GM19023 (cell line): ENCODE data around the gene OR2J3.
"Not testable (repeated sequence)": the region's sequence is repeated elsewhere in the genome, so short reads cannot be mapped to it uniquely, and the experiment has no call there.

Source experiments
- ATAC-seq: cut with Tn5 transposase; IDR thresholded peaks from one replicate; pipeline ENCODE4 v1.9.1; 2021; ENCODE audit warnings: mild to moderate bottlenecking, moderate library complexity; ENCODE audit not compliant: unreplicated experiment

The OR2J3 gene

DNA sequence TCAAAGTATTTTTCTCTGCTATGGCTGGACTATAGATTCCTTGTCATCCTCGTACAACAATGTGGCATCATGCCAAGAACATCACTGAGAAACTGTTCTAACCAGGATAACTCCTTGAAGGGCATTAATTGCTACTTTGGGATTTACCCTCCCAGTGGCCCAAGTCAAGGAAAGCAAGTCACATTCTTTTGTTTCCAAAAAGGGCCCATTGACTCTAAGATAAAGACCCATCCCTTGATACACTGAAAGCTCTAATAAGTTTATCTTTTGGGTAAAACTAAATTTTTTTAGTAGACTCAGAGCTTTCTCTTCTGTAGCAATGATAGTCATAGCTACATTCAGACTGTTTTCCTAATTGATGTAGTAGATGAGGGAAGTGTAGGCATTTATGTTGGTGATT, at the start of gene OR2J3:
TSS of gene OR2J3 (plus strand) at position 301 of the 400 bp plus-strand sequence. CDS start 3,833 bp downstream, outside the sequence.
- no peak for ATAC-seq

DNA sequence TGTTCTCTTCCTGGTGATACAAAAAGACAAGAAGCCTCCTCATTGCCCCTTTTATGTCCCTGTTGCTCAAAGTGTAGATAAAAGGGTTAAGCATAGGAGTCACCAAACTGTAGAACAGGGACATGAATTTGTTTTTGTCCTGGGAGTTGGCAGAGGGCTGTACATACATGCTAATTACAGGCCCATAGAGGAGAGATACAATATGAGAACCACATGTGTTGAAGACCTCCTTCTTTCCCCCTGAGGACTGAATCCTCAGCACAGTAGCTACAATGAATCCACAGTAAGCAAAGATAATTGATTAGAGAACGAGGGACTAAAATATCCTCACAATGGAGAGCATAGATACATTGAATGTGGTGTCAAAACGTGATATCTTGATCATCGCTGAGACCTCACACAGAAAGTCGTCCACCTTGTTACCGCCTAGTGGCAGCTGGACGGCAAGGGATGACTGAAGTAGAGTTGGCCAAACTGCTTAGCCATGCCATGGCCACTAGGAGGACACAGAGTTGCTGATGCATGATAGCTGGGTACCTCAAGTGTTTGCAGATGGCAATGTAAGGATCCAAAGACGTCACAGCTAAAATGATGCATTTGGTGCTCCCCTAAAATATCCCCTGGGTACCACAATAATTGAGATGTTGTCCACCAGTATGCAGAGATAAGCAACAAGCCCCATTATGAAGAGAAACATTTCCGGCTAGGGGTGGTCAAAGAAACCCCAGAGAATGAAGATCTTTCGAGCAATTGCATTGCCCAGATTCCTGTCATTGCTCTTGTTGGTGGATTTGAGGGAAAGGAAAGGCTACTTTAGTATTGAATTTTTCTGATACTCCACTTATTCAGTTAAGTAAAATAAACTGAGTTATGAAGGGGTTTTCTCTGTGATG, 35.8 kb upstream of the OR2J3 start:
- ATAC-seq = no peak

DNA sequence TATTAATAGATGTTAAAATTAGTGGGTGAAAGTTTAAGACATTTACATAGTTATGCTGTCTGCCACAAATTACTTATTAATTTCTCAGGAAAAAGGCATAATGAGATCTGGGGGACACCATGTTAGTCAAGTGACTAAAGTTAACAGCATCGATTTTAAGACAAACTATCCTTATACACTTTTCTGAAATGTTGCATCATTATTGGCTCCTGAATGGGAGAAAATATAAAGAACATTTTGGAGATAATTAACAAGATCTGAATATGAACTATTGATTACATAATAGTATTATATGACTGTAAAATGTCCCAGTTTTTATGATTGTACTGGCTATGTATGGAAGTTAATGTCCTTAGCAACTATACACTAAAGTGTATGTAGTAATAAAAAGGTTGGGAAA, 28.7 kb upstream of the OR2J3 start:
- no peak for ATAC-seq

DNA sequence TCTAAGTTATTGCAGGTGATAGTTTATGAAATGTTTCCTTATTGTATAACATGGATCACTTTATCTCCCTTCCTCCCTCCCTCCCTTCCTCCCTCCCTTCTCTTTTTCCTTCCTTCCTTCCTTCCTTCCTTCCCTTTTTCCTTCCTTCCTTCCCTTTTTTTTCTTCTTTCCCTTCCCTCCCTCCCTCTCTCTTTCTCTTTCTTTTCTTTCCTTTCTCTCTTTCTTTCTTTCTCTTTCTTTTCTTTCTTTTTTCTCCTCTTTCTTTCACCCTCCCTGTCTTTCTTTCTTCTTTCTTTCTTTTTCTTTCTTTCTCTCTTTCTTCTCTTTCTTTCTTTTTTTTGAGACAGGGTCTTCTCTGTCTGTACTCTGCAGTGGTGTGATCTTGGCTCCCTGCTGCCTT, 26.5 kb upstream of the OR2J3 start:
- ATAC-seq = no peak

DNA sequence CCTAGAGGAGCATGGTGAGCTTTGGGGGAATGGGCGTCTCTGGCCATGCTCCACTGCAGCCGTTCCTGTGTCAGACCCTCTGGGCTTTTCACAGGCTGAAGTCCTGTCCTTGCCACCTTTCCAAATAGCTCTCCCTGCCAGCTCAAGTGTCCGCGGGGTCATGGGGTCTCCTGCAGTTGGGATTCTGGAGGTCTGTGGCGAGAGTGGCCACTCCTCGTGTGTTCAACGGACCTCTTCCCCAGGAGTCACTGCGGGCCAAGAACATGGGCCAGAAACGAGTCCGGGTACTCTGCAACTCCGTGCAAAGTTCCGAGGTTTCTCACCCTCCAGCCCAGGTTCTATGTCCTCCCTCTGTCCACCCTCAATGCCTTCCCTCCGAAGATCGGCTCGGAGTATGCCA, 25.4 kb upstream of the OR2J3 start:
- ATAC-seq = no peak

DNA sequence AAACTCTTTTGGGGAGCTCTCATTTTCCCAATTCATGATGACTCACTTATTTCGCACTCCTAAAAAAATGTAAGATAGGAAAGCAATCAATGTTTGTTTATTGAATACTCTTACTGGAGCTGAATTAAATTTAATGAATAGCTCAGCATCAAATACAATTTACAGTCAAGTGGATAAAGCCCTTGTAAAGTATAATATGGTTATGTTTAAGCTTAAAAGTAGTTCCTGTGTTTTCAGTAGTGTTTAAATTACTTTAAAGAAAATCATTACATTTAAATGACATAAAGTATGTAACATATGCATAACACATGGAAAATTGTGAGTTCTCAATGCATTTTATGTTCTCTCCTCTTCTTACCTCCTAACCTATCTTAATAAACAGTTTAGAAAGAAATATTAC, 20.6 kb upstream of the OR2J3 start, which contains the start of gene OR2B3:
TSS of gene OR2B3 (minus strand) at position 101 of the 400 bp plus-strand sequence. CDS start at position 36, 65 bp downstream.
- no peak for ATAC-seq

DNA sequence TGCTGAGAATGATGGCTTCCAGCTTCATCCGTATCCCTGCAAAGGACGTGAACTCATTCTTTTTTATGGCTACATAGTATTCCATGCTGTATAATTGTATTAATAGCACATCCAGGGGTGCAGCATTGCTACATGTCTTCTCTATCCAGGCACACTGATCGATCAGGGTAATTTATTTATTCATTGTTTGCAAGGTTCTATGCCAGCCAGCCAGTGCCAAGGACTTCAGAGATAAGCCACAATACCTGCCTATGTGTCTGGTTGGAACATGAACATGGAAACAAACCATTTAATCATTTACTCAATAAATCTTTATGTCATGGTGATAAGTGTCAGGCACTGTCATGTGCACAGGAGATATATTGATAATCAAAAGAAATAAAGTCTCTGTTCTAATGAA, 14.9 kb upstream of the OR2J3 start:
- no peak for ATAC-seq

DNA sequence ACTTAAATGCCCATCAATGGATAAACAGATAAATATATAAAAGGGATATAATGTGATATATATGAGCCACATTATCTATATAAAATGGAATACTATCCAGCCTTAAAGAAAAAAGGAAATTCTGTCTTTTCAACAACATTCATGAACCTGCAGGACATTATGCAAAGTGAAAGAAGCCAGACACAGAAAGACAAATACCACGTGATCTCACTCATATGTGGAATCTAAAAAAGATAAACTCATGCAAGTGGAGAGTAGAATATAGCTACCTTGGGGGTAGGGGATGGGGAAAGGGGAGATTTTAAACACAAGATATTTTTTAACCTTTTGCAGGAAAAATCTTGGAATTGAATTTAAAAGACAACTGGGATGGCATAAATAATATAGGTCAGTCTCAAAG, 10.1 kb upstream of the OR2J3 start:
- ATAC-seq = no peak

DNA sequence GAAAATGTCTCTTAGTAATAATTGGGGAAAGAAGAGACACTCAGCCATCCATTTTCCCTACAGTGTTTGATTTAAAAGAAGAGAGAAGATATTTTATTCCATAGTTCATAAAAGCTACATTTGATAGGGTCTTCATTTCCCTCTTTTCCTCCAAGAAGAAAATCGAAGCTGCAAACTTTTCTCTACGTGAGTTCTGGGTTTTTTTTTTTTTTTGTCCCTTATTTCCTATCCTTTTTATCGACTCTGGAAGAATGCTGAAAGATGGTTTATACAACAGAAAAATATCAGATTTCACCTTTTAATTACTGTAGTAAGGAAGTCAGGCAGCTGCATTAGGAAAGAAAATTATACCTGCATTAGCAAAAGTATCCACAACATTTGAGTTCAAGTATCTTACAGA, 8.7 kb upstream of the OR2J3 start, which contains the start of gene OR2J1:
TSS of gene OR2J1 (plus strand) at position 301 of the 400 bp plus-strand sequence. CDS start 1,453 bp downstream, outside the sequence.
- no peak for ATAC-seq

DNA sequence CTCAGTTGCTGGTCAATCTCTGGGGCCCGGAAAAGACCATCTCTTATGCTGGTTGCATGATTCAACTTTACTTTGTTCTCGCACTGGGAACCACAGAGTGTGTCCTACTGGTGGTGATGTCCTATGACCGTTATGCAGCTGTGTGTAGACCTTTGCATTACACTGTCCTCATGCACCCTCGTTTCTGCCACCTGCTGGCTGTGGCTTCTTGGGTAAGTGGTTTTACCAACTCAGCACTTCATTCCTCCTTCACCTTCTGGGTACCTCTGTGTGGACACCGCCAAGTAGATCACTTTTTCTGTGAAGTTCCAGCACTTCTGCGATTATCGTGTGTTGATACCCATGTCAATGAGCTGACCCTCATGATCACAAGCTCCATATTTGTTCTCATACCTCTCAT, 4.3 kb downstream of the OR2J3 start:
- ATAC-seq = no peak

DNA sequence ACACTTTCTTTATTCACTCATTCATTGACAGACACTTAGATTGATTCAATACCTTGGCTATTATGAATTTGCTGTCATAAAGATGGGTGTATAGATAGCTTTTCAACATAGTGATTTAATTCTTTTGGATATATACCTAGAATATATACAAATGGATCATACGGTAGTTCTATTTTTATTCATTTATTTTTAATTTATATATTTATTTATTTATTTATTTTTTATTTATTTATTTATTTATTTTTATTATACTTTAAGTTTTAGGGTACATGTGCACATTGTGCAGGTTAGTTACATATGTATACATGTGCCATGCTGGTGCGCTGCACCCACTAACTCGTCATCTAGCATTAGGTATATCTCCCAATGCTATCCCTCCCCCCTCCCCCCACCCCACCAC, 7.1 kb downstream of the OR2J3 start:
- ATAC-seq = not testable (repeated sequence)

DNA sequence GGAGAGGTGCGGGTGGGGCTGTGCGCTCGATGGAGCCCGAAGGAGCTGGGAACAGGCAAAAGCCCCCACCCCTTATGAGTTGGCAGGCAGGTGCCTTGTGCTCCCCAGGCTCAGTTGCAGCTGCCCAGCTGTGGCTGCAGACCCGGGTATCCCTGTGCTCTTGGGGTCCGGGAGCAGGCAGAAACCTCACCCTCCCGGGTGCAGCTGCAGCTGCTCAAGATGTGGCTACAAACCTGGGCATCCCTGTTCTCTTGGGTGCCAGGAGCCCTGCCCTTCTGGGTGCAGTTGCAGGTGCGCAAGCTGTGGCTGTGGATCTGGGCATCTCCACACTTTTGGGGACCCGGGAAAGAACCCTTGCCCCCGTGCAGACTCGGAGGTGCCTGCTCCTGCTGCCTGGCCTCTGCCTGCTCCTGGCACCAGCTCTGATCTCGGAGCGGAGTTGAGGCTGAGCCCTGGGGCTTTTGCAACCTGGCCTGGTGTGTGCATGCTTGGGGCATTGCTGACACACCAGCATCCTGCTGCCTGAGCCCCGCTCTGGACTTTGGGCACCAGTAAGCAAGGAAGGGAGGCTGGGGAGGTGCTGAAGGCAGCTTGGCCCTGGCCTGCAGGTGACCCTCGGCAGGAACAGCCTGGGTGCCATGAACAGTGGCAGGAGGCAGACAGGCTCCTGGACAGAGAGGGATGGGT, 21.6 kb downstream of the OR2J3 start:
- no peak for ATAC-seq

DNA sequence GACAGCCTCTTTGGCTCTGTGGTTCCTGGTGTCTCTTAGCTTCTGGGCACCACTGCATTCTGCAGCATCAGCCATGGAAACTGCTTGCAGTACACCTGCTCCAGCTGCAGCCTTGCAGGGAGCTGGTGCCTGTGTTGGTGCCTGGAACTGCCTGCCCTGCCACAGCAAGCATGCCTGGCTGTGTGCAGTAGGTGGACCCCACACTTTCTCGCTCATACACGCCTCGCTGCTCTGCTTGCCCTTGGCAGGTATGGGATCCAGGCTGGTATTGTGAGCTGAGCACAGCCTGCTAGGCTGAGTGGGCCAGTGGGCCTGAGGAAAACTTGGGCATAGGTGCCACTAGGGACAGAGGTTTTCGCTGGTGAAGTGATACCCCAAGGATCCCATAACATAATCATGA, 22.8 kb downstream of the OR2J3 start:
- no peak for ATAC-seq

DNA sequence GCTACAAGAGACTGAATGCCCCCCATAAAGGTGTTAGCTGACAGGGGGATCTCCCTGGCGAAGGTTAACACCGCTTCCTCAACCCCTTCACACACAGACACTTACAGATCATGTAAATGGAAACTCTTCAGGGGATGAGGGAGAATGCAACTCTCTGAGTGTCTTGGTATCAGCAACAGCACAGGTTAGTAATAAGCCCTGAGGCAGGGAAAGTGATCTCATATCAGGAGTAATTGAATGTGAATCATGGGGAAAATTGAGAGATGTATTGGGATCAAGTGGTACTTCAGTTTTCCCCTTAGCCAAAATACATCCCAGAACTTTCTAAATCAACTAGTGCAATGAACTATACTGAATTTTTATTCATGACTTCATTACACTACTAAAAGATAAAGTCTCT, 23.8 kb downstream of the OR2J3 start:
- no peak for ATAC-seq

DNA sequence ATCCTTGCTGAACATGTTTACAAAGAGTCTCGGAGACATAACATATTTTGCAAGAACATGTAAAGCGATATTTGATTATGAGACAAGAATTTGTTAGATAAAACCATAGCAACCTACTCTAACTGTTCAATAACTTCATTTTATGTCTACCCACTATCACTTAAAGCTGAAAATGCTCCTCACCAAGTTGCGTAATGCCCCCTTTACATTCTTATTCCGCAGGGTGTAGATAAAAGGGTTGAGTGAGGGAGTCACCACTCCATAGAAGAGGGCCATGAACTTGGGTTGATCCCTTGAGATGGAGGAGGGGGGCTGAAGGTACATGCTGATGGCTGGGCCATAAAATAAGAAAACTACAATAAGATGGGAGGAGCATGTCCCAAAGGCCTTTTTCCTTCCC, 29.9 kb downstream of the OR2J3 start:
- ATAC-seq = no peak

DNA sequence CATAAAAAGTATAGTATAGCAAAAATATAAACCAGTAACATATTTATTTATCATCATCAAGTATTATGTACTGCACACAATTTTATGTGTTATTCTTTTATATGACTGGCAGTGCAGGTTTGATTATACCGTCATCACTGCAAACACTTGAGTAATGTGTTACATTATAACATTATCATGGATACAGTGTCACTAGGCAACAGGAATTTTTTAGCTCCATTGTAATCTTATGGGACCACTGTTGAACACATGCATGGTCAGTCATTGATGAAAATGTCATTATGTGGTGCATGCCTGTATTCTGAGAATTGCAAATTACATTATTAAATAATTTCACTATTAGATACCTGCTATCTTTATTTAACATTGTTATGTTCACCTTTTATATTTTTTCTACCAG, 33.7 kb downstream of the OR2J3 start:
- no peak for ATAC-seq

DNA sequence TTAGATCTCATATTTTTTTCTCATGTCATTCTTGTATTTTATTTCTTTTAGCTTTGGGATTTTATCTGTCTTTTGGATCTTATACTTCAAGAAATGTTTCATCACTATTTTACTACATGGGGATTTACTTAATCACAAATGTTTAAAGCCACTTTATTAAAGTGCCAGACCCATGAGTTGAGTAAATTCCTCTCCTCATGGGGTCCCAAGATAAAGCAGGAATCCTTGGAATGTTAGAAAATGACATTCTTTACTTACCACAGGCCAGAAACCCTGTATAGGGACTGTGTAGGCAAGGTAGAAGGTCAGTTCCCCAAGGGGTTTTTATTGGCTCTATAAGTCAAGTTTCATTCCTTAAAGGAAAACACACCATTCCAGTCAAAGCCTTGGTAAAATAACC, 34.5 kb downstream of the OR2J3 start:
- ATAC-seq = no peak

DNA sequence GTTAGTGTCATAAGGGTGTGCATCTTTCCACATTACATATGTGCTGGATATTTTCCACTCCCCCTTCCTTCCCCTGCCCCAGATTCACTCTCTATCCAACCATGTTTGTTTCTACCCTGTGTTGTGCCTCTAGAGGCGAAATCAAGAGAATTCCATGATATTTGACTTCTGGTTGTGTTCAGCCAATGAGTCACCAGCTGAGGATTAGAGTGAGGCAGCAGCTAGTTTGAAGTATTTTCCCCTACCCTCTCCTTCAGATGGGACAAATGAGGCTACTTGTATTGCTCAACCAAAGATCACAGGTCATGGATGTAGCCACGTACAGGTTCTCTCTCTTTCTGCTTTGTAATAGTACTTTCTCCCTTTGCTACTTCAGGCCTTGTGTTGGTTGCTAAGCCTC, 38.3 kb downstream of the OR2J3 start:
- ATAC-seq = no peak

DNA sequence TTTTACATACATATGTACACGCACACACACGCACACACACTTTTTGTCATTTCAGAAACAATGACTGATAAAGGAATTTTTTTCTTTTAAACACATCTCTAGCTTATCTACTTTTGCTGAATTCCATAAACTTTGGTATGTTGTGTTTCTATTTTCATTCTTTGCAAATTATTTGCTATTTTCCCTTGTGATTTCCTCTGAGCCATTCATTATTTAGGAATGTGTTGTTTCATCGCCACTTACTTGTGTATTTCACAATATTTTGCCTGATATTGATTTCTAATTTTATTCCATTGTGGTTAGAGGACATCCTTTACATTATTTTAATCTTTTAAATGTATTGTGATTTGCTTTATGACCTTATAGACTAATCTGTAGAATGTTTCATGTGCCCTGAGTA, 39.2 kb downstream of the OR2J3 start:
- ATAC-seq = no peak

DNA sequence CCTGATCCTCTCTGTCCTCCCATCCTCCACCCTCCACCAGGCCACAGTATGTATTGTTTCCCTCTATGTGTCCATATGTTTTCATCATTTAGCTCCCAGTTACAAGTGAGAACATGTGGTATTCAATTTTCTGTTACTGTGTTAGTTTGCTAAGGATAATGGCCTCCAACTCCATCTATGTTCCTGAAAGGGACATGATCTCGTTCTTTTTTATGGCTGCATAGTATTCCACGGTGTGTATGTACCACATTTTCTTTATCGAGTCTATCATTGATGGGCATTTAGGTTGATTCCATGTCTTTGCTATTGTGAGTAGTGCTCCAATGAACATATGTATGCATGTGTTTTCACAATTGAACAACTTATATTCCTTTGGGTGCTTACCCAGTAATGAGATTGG, 41.6 kb downstream of the OR2J3 start:
- not testable (repeated sequence) for ATAC-seq

DNA sequence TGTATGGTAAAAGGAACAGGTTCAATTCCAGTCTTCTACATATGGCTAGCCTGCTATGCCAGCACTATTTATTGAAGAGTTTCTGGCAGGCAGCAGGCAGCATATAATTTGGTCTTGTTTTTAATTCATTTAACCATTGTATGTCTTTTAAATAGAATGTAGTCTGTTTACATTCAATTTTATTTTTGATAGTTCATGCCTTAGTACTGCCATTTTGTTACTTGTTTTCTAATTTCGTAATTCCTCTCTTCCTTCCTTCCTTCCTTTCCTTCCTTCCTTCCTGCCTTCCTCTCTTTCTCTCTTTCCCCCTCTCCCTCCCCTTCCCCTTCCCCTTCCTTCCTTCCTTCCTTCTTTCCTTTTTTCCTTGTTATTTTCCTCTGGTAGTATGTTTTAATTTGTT, 45.2 kb downstream of the OR2J3 start:
- ATAC-seq = no peak

DNA sequence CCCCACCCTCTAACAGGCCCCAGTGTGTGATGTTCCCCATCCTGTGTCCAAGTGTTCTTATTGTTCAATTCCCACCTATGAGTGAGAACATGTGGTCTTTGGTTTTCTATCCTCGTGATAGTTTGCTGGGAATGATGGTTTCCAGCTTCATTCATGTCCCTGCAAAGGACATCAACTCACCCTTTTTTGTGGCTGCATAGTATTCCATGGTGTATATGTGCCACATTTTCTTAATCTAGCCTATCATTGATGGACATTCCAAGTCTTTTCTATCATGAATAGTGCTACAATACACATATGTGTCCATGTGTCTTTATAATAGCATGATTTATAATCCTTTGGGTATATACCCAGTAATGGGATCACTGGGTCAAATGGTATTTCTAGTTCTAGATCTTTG, 47.3 kb downstream of the OR2J3 start:
- ATAC-seq = not testable (repeated sequence)
